CD4-positive, alpha-beta T cell treated with Interleukin-21 for 1 hour (primary cell): ENCODE results near the gene TLK2.
A peak's percentile ranks its signal among the peaks of the same experiment; 100 is the strongest.
"Not testable (repeated sequence)": the region's sequence is repeated elsewhere in the genome, so short reads cannot be mapped to it uniquely, and the experiment has no call there.

ENCODE experiments used
- DNase-seq: peaks from one replicate; pipeline ENCODE4 v3.0.0-alpha.2; 2020

Gene TLK2

DNA sequence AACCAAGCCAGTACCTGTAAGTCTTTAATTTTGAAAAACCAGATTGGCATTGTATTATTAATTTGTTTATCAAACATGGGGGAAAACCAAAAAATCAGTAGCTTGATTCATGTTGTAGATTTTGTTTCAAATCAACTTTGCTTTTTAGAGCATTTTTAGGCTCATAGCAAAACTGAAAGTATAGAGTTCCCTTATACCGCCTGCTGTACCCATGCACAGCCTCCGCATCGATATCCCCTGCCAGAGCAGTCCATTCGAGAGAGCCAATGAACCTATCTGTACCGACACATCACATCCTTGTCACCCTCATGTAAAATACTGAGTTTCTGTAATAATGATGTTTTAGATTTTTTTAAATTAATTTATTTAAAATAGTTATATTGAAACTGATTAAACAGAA, 132.7 kb downstream of the TLK2 start:
- peak; percentile 29 for DNase-seq

DNA sequence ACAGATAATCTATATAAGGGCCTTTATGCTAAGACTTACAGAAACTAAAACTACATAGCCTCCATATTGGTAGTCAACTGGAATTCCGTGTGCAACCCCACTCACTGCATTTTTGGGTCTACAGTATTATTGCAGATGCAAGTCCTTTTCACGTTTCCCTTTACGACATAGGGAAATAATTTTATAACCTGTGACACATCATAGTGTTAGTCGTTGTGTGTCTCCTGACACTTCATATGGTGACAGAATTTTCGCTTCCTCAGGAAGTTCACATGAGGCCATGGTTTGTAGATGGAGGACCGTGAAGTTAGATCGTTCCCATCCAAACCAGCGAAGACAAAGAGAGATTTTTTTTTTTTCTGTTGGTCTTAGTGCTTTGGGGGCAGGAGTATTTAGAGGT, 133.1 kb downstream of the TLK2 start:
- peak; percentile 23 for DNase-seq

DNA sequence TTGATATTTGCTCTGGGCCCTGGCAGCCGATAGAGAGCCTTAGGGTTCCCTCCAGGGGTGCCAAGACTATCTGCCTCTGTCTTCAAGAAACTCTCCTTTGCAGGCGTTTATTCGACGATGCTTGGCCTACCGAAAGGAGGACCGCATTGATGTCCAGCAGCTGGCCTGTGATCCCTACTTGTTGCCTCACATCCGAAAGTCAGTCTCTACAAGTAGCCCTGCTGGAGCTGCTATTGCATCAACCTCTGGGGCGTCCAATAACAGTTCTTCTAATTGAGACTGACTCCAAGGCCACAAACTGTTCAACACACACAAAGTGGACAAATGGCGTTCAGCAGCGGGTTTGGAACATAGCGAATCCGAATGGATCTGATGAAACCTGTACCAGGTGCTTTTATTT, 133.7 kb downstream of the TLK2 start:
- DNase-seq = not testable (repeated sequence)

DNA sequence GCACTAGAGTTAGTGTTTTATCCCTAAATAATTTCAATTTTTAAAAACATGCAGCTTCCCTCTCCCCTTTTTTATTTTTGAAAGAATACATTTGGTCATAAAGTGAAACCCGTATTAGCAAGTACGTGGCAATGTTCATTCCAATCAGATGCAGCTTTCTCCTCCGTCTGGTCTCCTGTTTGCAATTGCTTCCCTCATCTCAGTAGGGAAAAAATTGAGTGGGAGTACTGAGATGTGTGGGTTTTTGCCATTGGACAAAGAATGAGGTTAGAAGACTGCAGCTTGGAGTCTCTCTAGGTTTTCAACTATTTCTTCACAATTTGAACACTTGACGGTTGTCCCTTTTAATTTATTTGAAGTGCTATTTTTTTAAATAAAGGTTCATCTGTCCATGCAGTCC, 134.5 kb downstream of the TLK2 start:
- not testable (repeated sequence) for DNase-seq

DNA sequence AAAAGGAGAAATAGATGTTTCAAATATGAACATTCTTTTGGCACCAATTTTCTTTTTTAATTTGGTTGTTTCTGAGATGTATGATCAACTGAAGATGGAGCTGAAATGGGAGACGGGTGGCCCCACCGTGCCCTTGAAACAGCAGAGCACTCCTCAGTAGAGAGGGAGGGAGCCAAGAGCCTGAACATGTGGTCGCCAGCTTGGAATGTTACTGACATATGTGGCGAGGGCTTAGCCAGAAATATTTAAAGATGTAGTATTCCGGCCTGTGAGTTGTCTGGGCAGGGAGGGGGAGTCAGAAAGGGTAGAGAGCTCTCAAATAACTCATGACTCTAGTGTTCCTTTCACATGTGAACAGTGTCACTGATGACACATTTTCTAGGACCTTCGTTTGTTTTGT, 135.5 kb downstream of the TLK2 start:
- DNase-seq = no peak

DNA sequence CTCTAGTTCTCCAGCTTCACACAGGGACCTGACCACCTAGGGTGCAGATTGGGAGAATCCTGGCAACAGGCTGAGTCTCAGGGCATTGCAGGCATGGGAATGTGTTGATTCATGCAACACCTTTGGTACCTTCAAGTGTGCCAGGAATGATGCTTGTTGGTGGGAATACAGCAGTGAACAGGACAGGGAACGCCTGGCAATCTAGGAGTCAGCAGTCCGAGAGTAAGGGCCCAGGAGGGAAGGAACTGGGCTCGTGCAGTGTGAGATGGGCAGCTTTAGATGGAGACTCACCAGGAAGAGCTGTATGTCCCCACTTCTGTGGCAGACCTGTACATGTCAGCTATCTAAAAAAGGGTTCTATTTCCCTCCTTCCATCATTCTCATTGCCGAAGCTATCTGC, 136.9 kb downstream of the TLK2 start:
- no peak for DNase-seq

DNA sequence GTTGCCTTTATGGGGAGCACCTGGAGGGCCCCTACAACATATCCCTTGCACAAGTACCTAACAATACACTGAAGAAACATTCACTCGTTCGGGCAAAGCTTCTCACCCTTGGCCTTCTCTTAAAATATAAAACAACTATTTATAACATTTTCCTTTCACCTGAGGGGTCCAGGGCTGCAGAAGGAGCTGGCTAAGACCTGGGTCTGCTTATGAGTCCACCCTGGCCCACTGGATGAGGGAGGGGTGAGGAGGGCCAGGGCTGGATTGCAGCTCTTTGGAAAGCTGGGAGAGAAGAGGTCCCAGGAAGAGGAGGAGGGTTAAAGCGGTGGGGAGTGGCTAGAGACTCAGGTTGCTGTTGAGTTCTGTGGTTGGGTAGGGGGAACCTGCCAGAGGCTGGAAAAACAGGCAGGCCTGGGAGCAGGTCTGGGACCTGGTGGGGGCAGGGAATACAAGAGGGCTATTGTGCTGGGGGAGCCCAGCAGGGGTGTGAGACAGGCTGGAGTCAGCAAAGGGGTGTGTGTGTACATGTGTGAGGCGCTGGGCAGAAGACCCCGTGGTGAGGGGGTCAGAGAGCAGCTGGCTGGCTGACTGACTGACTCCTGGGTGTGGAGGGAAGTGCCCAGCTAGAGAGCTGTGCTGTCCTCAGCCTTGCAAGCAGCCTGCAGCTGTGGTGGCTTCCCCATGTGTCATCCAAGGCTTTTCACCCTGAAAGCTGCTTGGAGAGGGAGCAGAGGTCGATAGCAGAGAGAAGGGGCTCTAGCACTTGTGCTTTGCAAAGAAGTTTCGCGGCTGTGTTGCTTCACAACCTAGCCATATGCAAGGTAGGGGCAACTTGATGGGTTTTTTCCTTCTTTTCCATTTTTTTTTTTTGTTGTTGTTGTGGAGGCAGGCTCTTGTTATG, 138.6 kb downstream of the TLK2 start:
- no peak for DNase-seq

DNA sequence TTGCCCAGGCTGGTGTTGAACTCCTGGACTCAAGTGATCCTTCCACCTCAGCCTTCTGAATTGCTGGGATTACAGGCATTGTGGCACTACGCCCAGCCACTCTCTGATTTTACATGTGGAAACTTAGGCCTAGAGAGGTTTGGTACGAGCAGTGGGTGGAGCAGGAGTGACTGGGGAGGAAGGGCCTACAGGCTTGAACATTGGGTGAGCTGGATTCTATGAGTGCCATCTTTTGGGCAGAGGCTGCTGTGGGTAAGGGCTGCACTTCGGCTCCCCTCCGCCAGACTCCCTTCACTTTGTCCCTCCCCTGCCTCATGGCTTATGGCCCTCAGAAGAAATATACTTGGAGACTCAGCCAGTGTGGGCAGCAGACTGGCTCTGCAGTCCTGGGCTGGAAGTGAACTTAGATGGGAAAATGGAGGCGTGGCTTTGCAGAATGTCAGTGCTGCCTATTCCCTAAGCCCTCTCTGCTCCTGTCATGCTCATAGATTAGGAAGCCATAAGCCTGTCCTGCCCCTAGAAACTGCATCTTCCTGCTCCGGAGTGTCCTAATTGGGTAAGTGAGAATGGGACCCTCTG, 139.4 kb downstream of the TLK2 start:
- DNase-seq = no peak

DNA sequence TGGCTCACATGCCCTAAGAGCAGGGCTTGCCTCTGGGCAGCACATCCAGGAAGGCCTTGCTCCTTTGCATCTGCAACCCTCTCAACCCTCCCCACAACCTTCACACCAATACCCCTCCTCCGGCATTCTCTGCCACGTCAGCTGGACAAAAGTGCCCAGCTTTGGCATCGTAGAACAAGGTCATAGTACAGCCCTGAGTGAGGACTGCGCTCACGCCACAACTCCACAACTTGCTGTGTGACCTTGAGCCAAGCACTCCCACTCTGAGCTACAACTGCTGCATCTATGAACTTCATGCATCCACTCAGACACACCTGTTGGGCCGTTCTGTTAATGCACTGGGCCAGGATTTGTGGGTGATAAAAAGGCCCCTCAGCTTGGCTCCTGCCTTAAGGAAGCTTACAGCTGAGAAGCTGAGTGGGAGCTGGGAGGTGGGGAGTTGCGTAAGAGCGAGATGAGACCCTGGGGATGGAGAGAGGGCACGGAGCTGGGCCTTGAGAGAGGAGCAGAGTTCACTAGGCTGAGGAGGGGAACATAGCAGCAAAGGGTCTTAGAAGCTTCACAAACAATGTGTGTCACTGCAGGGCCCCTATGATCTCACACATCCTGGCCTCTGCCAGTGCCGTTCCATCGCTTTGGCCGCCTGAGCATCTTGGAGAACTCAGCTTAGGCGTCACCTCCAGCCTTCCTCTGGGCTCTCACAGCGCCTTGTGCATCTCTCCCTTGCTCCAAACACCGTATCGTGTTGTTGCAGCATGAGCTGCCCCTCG, 140.2 kb downstream of the TLK2 start:
- no peak for DNase-seq

DNA sequence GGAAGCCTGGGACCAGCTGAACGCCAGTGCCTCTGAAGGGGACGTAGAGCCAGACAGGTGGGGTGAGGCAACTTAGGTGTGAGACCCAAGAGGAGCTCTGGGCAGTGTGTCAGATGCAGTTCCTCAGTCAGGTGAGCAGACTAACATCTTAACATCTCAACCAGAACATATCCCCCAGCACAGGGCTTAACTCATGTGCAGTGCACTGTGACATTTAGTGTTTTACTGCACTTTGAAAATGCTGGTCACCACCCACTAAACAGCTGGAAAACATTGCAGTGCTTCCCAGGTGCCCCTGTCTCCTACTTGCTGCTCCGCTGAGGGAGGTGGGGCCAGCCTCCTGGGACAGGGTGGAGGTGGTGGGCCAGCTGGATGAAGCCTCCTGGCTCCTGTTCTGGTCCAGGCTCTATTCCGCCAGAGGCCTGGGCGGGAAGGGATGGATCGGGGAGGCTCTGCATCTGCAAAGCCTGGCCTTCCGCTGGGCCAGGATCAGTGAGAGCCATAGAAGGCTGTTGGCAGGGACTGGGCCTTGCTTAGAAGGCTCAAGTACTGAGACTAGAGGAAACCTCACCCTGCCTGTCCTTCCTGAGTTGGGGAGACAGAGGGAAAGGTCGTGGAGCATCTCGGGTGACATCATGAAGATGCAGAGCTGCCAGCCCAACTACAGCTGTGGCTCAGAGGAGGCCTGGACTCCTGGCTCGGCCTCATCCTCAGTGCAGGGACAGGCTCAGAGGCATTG, 141.0 kb downstream of the TLK2 start:
- DNase-seq = no peak

DNA sequence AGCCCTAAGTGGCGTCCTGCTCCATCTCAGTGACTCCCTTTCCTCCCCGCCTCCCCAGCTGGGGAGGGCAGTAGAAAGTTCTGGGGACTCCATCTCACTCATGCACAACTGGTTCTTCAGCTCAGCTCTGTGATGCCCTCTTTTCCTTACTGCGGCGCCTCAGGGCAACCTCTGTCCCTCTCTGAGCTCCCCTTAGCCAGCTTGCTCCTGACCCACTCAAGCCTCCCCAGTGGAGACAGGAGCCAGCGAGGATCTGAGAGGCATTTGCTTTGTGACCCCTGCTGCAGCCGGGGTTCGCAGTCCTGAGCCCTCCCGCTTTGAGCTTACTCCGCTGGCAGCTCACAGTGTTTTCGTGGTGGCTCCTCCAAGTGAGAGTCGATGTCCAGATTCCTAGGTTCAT, 142.6 kb downstream of the TLK2 start:
- no peak for DNase-seq

DNA sequence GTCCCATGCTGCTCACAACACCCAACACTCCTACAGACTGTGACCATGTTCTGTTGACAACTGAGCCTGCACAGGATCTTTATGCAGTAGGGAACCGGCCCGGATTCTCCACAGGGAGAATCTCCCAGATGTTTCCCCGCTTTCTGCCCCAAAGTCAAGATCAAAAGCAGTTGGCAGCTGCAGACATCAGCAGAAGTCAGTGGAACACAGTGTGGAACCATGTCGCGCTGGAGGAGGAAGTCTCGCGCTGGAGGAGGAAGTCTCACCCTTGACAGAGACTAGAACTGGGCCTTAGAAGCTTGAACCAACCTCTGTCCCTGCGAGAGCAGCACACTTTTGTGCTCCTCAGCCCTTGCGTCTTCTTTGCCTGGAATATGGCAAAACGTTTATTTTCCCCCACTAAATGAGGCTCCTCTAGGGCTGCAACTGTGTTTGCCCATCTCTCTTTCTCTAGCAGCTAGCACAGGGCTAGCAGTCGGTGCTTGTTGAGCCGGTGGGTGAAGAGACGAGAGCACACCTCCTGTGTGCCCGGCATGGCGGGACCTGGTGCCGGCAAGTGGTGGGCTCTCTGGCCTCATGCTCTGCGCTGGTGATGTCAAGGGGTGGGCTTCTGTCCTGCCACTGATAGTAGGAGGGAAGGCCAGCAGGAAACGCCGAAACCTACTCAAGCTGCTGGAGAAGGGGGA, 146.7 kb downstream of the TLK2 start:
- DNase-seq = no peak

DNA sequence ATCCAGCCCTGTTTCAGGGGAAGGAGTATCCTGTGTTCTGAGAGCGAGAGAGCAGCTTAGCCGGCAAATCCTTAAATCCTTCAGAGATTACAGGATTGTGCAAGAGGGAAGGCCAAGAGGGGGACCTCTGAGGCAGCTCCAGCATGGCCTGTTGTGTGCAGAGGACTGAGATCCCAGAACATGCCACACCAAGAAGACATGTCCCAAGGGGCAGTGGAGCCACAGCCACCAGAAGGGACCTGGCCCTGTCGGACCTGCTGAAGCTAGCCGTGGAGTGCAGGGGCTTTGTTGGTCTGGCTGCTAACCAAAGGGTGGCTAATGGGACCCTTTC, 147.2 kb downstream of the TLK2 start:
- no peak for DNase-seq

DNA sequence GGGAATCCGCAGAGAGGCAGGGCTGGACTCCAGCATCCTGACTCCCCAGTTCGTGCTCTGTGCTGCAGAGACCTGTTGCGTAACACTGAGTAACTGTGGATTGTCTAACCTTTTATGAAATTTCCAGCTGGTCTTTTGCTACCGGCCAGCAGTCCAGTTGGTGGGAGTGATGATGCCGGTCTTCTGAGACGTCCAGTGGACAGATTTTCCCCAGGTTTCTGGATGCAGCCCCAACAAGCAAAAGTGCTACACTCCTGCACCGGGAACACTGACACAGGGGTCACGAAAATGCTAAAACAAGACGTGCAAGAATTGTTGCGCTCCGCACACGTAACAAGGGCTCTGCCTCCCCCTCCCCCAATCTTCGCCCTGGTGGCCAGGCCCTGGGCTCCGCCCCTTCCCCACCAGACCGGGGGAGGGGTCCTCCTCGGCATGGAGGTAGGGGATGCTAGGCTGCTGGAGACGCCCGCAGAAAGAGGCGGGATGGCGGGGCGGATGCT, 148.1 kb downstream of the TLK2 start:
- DNase-seq = no peak

DNA sequence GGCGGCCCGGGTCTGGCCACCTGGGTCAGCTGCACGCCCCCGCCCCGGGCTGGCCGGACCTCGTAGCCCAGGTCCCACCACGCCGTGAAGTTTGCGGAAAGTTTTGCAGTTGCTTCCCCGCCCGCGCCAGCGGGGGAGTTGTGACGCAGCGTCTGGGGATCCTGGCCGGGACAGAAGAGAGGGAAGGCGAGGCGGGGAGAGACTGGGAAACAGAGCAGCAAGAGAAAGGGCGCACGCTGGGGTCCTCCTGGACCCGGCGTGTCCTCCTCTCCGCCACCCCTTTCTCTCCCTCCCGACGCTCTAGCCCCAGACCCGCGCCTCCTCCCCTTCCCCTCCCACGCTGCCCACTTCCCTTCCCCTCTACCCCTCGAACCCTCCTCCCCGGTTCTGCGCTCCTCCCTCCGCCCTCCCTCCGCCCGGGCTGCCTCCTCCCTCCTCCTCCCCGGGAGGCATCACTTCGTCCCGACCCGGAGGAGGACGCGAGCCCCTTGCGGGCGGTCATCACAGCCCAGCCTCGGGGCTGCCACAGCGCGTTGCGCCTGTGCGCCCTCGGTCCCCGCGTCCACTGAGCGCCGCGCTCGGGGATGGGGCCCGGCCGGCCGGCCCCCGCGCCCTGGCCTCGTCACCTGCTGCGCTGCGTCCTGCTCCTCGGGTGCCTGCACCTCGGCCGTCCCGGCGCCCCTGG, 148.7 kb downstream of the TLK2 start, which contains the start of gene MRC2:
MRC2 (plus strand) TSS at position 452 of the 685 bp plus-strand sequence; CDS start at position 585, 133 bp downstream.
- DNase-seq = peak; percentile 21

DNA sequence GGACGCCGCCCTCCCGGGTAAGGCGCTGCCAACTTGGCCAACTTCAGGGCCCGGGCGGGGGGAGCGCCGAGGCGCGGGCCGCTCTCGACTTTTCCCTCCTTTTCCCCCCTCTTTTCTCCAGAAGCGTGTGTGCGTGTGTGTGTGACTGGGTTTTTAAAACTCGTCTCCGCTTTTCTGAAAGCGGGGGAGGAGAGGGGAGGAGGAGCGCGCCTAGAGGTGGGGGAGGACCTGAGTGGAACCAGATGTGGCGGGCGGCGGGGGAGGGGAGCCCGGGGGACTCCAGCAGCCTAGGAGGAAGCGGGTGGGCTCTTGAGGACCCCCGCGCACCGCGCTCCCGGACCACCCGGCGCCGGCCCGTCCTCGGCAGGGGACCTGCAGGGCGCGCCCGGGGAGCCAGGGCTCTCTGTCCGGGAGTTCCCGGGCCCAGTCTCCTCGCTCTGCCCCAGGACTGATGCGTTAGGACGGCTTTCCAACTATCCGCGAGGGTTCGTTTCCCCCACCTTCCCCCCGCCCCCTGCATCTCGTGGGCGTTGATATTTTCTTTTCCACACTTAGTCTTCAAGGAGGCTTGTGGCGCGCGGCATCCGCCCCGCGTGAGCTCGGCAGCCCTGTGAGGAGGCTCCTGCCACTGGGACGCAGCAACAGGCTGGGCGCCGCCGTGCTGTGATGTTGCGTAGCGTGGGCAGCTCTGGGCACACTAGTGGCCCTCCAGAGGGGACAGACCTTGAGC, 149.4 kb downstream of the TLK2 start:
- no peak for DNase-seq

DNA sequence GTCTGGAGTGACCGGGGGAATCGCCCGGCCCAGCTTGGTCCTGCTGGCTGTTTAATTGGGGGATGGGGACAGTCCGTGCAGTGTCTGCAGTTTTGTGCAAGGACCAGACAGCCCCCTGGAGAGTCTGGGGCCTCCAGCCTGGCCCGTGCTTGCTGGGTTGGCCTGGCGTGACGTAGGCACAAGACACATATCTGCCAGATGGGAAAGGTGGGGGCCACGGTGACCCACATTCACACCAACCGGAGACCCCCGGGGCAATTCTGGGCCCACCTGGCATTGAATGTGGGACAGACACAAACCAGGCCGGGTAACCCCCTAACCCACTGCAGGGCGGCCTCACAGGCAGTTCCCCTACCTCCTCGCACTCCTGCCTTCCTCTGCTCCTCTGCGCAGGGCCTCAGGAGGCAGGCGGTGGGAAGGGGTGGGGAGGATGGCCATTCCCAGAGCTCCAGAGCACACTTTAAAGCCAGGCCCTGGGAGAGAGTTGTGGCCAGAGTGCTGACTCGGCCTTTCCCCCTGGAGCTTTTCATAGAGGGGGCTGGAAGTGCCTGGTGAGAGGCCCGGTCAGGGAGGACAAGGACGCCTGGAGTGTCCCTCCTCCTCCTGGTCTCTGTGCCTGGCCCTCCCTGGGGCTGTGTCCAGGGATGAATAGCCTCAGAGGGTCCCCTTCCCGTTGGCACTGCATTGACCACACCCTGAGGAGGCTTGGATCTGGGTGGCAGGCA, 150.4 kb downstream of the TLK2 start:
- no peak for DNase-seq

DNA sequence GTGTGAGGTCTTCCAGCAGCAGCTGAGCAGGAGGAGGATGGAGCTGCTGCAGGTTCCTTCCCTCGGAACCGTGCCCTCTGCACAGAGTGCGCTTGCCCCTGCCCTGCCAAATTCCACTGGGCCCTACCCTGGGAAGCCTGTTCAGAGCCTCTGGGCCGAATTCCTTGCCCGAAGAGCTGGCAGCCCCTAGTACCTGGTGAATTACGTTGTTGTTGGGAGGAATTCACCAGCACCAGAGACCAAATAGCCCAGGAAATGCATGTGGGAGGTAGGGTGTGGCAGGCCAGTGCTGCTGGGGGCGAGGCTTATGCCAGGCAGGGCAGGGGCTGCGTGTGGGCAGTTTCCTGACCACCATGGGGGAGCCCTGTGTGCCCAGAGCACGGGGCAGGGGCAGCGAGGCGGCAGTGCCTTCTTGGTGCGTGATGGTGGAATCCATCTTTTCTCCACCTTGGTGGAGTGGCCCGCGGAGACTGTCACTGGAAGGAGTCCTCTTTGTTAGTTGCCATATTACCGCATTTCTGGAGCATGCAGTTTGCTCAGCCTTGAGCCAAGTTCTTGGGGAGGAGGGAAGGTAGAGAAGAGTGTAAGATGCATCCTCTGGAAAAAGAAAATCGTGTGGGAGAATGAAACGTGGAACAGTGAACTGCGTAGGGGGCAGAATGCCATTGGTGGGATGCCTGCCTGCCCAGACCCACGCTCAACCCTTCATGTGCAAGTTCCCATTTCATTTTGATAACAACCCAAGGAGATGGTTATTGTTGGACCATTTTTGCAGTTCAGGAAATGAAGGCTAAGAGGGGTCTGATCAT, 151.1 kb downstream of the TLK2 start:
- no peak for DNase-seq

DNA sequence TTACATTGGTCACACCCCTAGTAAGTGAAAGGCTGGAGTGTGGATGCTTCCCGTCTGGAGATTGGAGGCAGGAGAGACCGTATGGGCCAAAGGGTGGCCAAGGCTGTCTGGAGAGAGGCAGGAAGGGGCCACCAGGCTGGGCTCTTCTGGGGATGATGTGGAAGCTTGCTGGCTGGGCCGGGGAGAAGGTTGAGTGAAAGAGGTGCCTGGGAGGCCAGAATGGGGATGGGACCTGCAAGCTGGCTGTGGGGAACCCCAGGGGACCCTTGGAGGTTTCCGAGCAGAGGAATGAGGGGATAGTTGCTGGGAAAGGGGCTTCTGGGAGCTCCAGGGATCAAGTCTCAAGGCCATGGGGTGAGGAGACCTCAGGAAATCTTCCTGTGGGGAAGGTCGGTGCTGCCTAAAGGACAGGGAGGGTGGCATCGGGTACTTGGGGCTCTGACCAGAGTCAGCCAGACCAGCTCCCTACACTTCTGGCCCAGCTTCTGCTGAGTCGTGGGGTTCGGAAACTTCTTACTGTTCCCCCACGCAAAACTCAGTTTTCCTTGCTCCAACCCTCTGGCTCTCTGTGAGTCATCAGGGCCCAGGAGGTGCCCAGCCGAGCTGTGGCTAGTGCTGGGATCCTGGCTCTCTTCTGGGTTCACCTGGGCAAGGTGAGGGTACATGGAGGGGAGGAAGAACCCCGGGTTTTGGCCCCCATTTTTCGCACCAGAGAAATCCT, 151.9 kb downstream of the TLK2 start:
- DNase-seq = no peak
